Thoracic aorta (tissue), 2 donors: ENCODE data around the gene JMJD8. TPM values are rescaled to one million over a fixed set of nuclear protein-coding genes. Genes with fewer than 3 reads are reported as not detected.

Experiments used
- ATAC-seq: fragments of 150-250 bp; one replicate; pipeline ENCODE4 v1.8.0; 2017; ENCODE audit warnings: low read depth; ENCODE audit not compliant: insufficient number of reproducible peaks, low FRiP score
- DNase-seq: peaks from one replicate; pipeline ENCODE4 v3.0.0-alpha.2; 2020; ENCODE audit warnings: low spot score
- H3K27ac ChIP-seq, 2 donors: fragments of 200-600 bp; sonication (generic); 1 replicate in 1 of 2; 2 replicates in 1 of 2; pipeline ENCODE4 v1.5.1; 2016; ENCODE audit warnings: mild to moderate bottlenecking in 2 of 2, moderate library complexity in 2 of 2
- H3K27me3 ChIP-seq: fragments of 200-600 bp; sonication (generic); replicated peaks from 2 replicates; pipeline ENCODE4 v1.6.0; 2016; ENCODE audit warnings: mild to moderate bottlenecking; ENCODE audit not compliant: insufficient read depth
- H3K36me3 ChIP-seq: fragments of 200-600 bp; sonication (generic); one replicate; pipeline ENCODE4 v1.5.1; 2016
- H3K4me1 ChIP-seq, 2 donors: fragments of 200-600 bp; sonication (generic); 1 replicate in 1 of 2; 2 replicates in 1 of 2; pipeline versions ENCODE4 v1.5.1 to v1.6.0; 2016; ENCODE audit warnings: low read depth in 2 of 2, mild to moderate bottlenecking in 1 of 2; ENCODE audit not compliant: control insufficient read depth in 1 of 2
- H3K4me3 ChIP-seq: fragments of 200-600 bp; sonication (generic); 2 replicates; pipeline ENCODE4 v1.5.1; 2016; ENCODE audit warnings: mild to moderate bottlenecking
- H3K9me3 ChIP-seq: fragments of 200-600 bp; sonication (generic); 2 replicates; pipeline ENCODE4 v1.5.1; 2016
- total RNA-seq, 2 donors: library from RNA; depleted of rRNA; stranded (reverse); fragments of >200 nt; gene quantifications; one replicate each; pipeline versions ENCODE4 v1.1.0 to v1.2.3, GENCODE V29; 2016
- TF ChIP-seq, protein P1 (sequence below): fragments of 200-600 bp; sonication (generic); IDR thresholded peaks from one replicate; pipeline ENCODE4 v1.5.1; 2019; ENCODE audit warnings: antibody characterized with exemption

The JMJD8 gene
- total RNA-seq, 2 donors from 2014 or later = 98.7 to 128 TPM

DNA sequence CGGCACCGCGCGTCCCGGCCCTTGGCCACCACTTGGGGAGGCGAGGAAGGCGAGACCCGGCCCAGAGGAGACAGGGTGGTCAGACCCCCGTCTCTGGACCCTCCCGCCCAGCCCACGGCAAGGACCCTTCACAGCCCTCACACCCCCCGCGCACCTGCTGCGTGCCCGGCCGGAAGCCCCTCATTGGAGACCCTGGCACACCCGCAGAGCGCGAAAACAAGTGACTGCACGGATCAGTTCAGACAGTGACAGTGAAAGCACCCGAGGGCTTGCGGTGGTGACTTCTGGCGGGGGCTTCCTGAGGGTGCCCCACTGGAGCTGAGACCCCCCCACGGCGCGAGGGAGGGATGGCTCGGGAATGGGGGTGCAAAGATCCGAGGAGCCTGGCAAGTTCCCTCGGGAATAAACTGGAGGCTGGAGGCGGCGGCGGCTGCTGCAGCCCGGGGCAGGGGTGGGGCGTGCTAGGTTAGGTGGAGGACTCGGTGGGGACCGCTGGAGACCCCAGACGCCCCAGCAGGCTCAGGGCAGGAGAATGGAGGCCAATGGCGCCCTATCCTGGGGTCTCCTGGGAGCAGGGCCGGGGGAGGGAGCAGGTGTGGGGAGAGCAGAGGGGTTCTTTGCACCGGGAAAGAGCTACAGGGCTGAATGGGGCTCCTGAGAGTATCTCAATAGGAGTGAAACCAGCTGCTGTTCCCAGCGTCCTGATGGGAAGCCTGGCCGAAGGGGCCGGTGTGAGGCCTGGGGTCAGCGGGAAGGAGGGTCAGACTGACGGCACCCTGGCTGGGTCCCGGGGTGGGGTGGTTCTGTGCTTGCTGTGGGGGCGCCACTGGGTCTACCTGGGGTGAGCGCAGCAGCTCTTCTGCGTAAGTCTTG, 22.3 kb upstream of the JMJD8 start:
- TF ChIP-seq, protein P1, sequence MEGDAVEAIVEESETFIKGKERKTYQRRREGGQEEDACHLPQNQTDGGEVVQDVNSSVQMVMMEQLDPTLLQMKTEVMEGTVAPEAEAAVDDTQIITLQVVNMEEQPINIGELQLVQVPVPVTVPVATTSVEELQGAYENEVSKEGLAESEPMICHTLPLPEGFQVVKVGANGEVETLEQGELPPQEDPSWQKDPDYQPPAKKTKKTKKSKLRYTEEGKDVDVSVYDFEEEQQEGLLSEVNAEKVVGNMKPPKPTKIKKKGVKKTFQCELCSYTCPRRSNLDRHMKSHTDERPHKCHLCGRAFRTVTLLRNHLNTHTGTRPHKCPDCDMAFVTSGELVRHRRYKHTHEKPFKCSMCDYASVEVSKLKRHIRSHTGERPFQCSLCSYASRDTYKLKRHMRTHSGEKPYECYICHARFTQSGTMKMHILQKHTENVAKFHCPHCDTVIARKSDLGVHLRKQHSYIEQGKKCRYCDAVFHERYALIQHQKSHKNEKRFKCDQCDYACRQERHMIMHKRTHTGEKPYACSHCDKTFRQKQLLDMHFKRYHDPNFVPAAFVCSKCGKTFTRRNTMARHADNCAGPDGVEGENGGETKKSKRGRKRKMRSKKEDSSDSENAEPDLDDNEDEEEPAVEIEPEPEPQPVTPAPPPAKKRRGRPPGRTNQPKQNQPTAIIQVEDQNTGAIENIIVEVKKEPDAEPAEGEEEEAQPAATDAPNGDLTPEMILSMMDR = no peak
- Histone ChIP-seq H3K27ac (no peak overlapping the region), H3K4me3 (no peak overlapping the region), H3K27me3 (peaks cover 23% of the 10 kb centered on the region), H3K36me3 (no peaks in the 10 kb centered on the region), H3K4me1 (peaks cover 4 to 10% of the 10 kb centered on the region in 2 donors), H3K9me3 (no peaks in the 10 kb centered on the region)
- no peak for DNase-seq
- no peak for ATAC-seq

- DNase-seq (no peak), ATAC-seq (no peak)
- Histone ChIP-seq H3K9me3 (no peaks in the 10 kb centered on the region), H3K27me3 (peaks cover 26% of the 10 kb centered on the region), H3K4me1 (peaks cover 4 to 10% of the 10 kb centered on the region in 2 donors), H3K4me3 (no peak within 1 kb of the TSS), H3K27ac (no peak within 1 kb of the TSS), H3K36me3 (no peaks in the 10 kb centered on the region)
- TF ChIP-seq, protein P1 = no peak
These were observed 21.5 kb upstream of the JMJD8 start, which contains the start of gene FBXL16 for GRCh38 chr16:705431-706188. Gene FBXL16 (minus strand): TSS chr16:705801. CDS start chr16:697405, 8,396 bp downstream.

DNA sequence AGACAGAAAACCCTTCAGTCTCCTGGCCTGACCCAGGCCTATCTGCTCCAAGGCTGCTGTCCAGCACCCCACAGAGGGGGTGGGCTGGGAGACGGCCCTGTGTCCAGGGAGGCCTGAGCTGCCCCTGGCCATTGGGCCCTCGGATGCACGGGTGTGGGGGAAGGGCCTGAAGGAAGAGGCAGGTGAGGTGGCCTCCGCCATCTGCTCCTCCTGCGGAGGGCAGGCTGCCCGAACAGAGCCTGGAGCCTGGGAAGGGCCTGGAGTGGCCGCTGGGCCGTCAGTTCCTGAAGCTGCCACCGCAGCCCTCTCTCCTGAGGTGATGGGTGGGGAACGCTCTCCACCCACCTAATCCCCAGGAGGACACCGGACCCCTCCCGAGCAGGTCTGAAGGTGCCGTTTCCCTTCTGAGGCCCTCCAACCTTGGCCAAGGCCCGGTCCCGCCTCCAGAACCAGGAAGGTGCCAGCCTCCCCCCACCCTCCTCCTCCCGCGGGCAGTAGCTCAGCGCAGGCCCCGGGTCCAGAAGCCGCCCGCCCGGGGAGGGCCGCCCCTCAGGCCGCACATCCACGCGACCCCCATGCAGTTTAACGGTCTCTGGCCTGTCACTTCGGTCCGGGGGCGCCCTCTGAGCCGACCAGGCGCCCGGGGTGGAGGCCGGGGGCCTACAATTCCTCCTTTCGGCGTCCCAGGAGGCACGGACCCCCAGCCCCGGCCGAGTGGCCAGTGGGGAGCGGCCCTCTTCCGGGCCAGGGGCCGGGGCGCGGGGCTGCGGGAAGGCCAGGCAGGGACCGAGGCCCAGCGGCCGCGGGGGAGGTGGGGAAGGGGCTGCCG, 20.6 kb upstream of the JMJD8 start:
- H3K36me3 ChIP-seq = no peaks in the 10 kb centered on the region
- H3K9me3 ChIP-seq = no peaks in the 10 kb centered on the region
- ATAC-seq (no peak), DNase-seq (no peak)
- H3K27me3 ChIP-seq = peaks cover 30% of the 10 kb centered on the region
- TF ChIP-seq, protein P1 = no peak
- H3K27ac ChIP-seq = no peak overlapping the region
- H3K4me3 ChIP-seq = no peak overlapping the region
- peaks cover 1 to 4% of the 10 kb centered on the region in 2 donors for H3K4me1 ChIP-seq

DNA sequence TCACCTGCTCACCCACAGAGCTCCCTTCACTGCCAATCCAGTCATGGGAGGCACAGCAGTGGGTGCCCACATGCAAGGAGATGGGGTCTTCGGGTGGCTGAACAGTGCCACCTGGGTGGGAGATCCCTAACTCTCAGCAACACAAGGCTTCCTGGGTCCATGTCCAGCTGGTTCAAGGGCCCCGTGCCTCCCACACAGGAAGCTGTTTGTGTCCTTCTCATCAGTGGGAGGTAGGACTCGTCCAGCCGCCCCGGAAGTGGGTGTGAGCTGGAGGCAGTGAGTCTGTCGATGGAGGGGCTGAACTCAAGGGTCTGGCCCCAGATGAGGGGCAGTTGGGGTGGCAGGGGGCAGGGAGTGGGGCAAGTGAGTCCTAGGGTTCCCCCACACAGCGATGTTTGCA, 19.9 kb upstream of the JMJD8 start:
- H3K36me3 ChIP-seq = no peaks in the 10 kb centered on the region
- no peak for DNase-seq
- H3K27me3 ChIP-seq = peaks cover 30% of the 10 kb centered on the region
- H3K4me3 ChIP-seq = no peak overlapping the region
- H3K27ac ChIP-seq = no peak overlapping the region
- no peak for ATAC-seq
- H3K4me1 ChIP-seq = no peaks in the 10 kb centered on the region
- TF ChIP-seq, protein P1 = no peak
- H3K9me3 ChIP-seq = no peaks in the 10 kb centered on the region
